ENCODE results near the gene DPP6.

DPP6 gene

DNA sequence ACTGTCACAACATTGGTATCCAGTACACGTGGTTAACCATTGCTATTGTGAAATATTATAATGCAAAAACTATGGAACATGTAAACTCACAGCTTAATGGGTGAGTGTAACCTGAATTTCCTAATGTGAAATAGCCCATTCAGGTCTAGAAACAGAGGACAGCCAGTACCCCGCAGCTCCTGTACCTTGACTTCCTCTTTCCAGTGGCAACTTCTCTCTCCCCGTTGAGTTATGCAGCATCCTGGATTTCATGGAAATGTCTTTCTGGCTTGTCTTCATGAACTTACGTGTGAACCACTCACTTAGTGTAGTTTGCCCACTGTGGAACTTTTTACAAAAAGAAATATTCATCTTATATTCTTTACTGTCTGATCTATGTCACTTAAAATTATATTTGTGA, 384.4 kb downstream of the DPP6 start:
- H3K27ac ChIP-seq: no peak overlapping the region
- TF ChIP-seq, protein P1, sequence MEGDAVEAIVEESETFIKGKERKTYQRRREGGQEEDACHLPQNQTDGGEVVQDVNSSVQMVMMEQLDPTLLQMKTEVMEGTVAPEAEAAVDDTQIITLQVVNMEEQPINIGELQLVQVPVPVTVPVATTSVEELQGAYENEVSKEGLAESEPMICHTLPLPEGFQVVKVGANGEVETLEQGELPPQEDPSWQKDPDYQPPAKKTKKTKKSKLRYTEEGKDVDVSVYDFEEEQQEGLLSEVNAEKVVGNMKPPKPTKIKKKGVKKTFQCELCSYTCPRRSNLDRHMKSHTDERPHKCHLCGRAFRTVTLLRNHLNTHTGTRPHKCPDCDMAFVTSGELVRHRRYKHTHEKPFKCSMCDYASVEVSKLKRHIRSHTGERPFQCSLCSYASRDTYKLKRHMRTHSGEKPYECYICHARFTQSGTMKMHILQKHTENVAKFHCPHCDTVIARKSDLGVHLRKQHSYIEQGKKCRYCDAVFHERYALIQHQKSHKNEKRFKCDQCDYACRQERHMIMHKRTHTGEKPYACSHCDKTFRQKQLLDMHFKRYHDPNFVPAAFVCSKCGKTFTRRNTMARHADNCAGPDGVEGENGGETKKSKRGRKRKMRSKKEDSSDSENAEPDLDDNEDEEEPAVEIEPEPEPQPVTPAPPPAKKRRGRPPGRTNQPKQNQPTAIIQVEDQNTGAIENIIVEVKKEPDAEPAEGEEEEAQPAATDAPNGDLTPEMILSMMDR (conservative IDR thresholded peaks at IDR 0.05): no peak

GRCh38 chr7:154437234-154437633, 385.0 kb downstream of the DPP6 start:
- TF ChIP-seq, protein P1 (conservative IDR thresholded peaks at IDR 0.05): no peak
- no peak overlapping the region for H3K27ac ChIP-seq

- H3K27ac ChIP-seq: no peak overlapping the region
- TF ChIP-seq, protein P1 (conservative IDR thresholded peaks at IDR 0.05): no peak
These were observed 386.6 kb downstream of the DPP6 start for GRCh38 chr7:154438571-154439367.

DNA sequence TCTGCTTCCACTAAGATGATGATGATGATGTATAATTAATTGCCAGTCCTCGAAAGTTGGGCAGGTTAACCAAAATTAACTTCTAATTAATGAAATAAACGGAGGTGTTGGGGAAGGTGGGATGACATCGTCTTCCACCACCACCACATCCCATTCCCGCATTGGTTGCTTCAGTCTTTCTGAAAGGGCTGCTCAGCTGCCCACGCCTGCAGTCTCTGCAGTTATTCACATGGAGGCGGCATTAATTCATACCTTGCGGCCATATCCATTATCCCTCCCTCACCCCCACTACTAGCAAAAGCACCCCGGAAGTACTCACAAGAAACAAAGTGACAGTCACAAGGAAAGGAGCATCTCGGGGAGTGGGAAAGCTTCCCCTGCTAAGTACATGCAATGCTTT, 387.9 kb downstream of the DPP6 start:
- H3K27ac ChIP-seq: no peak overlapping the region
- TF ChIP-seq, protein P1 (conservative IDR thresholded peaks at IDR 0.05): no peak

GRCh38 chr7:154440651-154441050, 388.5 kb downstream of the DPP6 start:
- H3K27ac ChIP-seq: no peak overlapping the region
- TF ChIP-seq, protein P1 (conservative IDR thresholded peaks at IDR 0.05): no peak

GRCh38 chr7:154441811-154442210, 389.6 kb downstream of the DPP6 start:
- TF ChIP-seq, protein P1 (conservative IDR thresholded peaks at IDR 0.05): no peak
- H3K27ac ChIP-seq: no peak overlapping the region

GRCh38 chr7:154442939-154443338, 390.7 kb downstream of the DPP6 start:
- TF ChIP-seq, protein P1 (conservative IDR thresholded peaks at IDR 0.05): no peak
- H3K27ac ChIP-seq: no peak overlapping the region

Data from VCaP (cell line).